ENCODE data around the gene CPSF4.

- no peak for TF ChIP-seq POLR2A (IDR thresholded peaks at IDR 0.05)
- TF ChIP-seq, protein P1, sequence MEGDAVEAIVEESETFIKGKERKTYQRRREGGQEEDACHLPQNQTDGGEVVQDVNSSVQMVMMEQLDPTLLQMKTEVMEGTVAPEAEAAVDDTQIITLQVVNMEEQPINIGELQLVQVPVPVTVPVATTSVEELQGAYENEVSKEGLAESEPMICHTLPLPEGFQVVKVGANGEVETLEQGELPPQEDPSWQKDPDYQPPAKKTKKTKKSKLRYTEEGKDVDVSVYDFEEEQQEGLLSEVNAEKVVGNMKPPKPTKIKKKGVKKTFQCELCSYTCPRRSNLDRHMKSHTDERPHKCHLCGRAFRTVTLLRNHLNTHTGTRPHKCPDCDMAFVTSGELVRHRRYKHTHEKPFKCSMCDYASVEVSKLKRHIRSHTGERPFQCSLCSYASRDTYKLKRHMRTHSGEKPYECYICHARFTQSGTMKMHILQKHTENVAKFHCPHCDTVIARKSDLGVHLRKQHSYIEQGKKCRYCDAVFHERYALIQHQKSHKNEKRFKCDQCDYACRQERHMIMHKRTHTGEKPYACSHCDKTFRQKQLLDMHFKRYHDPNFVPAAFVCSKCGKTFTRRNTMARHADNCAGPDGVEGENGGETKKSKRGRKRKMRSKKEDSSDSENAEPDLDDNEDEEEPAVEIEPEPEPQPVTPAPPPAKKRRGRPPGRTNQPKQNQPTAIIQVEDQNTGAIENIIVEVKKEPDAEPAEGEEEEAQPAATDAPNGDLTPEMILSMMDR (IDR thresholded peaks at IDR 0.05) = no peak
Observed at GRCh38 chr7:99455874-99456273, 17.1 kb downstream of the CPSF4 start.

Measured in lower leg skin (tissue), 3 donors.